Measurements from ENCODE around the gene MAP3K20.

The MAP3K20 gene

DNA sequence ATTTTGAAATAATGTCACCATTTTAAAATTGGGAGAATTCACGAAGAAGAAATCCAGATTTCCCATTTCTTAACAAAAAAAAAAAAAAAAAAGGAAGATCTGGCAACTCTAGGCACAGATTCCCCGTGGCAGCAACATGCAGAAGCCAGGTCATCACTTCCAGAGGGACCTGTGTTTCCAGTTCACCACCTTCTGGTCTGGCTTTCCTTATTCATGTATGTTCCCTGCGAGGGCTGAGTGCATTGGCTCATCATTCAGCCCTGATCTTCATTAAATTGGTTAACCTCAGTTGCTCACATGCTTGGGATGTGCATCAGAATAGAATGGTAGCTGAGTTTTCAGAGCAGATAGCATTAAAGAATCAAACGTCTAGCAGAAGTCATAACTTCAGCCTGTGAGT lies 25.0 kb upstream of the MAP3K20 start:
- no peak for DNase-seq (ENCODE audit: extremely low read depth in 1 of 2, low read depth in 1 of 2)

GRCh38 chr2:173051463-173052215 lies 24.0 kb upstream of the MAP3K20 start:
- DNase-seq (ENCODE audit: extremely low read depth in 1 of 2, low read depth in 1 of 2) = no peak

DNA sequence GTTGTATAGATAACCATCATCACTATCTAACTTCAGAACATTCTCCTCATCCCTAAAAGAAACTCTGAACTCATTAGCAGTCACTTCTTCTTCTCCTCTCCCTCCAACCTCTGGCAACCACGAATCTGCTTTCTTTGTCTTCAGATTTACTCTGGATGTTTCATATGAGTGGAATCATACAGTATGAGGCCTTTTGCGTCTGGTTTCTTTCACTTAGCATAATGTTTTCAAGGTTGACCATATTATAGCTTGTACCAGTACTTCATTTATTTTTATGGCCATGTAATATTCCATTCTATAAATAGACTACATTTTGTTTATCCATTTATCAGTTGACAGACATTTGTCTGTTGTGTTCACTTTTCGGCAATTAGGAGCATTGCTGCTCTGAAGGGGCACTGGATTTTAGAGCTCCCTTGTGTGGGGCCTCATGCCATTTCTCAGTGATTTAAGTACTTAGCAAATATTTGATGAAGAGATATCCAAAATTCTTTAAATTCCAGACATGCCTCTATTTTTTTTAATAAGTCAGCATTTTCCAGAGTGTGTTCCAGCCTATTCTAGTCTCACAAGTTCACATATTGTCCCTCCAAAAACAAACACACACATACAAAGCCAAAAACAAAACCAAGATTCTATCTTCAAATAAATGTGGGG lies 22.5 kb upstream of the MAP3K20 start:
- DNase-seq (ENCODE audit: extremely low read depth in 1 of 2, low read depth in 1 of 2) = no peak

- no peak for DNase-seq (ENCODE audit: extremely low read depth in 1 of 2, low read depth in 1 of 2)
These were observed 21.2 kb upstream of the MAP3K20 start for GRCh38 chr2:173054466-173054865.

DNA sequence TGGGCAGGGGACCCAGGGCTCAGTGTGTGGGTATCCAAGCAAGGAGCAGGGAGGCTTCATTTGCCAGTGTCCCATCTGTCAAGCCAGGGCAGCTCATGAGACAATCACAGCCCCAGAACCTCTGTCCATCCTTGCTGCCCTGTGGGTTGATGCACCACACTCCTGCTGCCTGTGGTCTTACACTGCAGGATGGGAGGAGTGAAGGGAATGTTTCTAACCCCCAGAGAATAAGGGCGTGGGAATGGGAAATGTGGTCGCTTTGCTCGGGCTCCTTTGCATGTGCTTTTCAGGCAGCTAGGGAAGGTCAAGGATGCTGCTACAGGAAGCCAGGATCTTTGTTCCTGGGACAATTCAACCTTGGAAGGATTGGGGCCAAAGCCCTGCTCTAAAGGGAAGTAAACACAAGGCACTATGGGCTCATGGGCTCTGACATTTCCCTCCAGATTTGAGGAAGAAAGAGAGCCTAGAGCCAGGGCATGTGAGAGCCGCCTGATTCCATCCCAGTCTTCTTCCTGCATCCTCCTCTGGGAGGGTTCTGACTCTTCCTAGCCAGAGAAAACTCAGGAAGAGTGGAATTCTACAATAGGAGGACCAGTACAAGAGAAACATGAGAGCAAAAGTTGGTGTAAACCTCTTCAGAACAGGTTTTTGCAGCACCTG lies 18.8 kb upstream of the MAP3K20 start:
- DNase-seq (ENCODE audit: extremely low read depth in 1 of 2, low read depth in 1 of 2) = no peak

- no peak for DNase-seq (ENCODE audit: extremely low read depth in 1 of 2, low read depth in 1 of 2)
These were observed 17.5 kb upstream of the MAP3K20 start for GRCh38 chr2:173058097-173058496.

DNA sequence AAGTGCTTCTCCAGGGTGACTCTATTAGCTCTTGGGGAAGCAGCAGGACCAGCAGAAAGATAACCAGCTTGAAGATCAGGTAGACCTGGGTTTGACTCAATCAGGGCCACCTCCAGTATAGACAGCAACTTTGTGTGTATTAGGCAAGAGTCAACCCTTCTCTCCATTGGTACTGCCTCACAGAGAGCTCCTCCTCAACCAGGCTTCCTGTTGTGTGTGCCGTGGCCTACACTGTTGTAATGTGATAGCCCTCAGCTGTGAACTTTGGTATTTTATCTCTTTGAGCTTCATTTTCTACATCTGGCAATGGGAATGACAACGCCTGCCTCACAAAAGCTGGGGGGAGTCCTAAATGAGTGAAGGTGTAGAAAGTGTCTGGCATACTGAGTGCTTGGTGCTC lies 17.0 kb upstream of the MAP3K20 start:
- no peak for DNase-seq (ENCODE audit: extremely low read depth in 1 of 2, low read depth in 1 of 2)

DNA sequence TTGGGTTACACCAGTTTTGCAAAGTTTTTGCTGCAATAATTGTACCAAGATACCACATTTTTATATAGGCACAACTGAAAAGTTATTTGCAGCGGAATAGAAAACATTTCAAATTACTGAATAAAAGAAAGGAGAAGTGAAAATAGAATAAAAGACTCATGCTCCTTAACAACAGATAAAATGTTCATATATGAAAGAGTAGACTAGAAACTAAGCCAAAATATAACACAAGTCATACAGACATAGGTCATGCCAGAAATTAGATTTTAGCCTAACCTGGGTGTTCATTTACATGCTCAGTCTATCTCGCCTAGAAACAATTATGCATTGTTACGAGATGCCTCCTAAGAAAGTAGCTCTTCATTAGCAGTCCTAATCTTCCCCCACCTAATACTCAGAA lies 16.4 kb upstream of the MAP3K20 start:
- no peak for DNase-seq (ENCODE audit: extremely low read depth in 1 of 2, low read depth in 1 of 2)

DNA sequence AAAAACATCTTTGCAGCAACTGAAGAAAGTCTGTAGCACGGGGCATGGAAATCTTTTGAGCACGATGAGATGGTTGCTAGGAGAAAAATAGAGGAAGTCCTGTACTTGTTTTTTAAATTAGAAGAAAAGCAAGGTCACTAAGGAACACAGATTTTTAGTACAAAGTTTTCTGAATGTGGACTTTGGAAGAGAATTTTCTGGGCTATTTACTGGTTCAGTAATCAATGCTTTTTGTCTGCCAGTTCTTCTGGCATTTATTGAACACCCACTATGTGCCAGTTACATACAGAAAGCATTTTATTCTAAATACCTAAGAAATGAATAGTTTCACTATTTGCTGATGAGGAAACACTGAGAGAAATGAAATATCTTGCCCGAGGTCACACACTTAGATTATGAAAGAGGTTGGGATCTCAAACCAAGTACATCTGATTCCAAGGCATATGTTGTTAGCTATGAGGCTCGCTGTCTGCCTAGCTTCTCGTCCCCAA lies 15.6 kb upstream of the MAP3K20 start:
- DNase-seq (ENCODE audit: extremely low read depth in 1 of 2, low read depth in 1 of 2) = no peak

DNA sequence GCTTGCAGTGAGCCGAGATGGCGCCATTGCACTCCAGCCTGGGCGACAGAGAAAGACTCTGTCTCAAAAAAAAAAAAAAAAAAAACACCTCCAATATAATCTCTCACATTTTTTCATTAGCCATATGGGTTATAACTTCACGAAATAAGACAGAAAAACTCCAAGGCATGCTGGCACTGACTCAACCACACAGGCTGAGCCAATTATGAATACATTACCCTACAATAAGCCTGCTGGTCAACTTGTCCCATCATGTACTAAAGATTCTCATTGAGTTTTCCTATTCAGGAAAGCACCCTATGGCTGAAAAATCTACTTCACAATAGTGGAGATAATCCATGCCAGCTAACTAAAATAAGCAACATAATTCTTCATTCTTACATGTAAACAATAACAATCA lies 12.8 kb upstream of the MAP3K20 start:
- DNase-seq (ENCODE audit: extremely low read depth in 1 of 2, low read depth in 1 of 2) = no peak

DNA sequence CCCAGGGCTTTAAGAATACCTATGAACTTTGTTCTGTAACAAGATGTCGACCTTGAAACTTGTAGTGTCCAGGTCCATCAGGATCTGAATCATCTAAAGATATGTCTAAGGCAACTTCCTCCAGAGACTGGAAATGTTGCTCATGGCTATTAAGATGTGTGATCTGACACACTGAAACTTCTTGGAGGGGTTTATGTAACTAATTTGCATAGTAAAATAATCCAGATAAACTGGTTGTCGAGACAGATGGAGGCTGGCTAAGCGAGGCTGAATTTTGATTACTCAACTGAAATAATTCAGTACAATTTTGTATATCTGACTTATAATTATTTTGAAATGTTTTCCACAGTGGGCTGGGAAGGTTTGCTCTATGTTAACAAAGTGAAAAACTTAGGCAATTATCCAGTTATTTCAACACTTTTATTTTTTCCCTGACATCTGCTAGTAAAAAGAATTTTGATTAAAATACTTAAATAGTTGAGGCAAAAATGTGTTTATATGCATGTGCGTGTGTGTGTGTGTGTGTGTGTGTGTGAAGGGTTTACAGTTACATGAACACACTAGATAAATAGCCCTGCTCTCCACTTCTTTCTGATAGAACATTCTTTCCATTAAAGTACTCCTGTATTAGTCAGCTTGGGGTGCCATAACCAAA lies 11.4 kb upstream of the MAP3K20 start:
- no peak for DNase-seq (ENCODE audit: extremely low read depth in 1 of 2, low read depth in 1 of 2)

DNA sequence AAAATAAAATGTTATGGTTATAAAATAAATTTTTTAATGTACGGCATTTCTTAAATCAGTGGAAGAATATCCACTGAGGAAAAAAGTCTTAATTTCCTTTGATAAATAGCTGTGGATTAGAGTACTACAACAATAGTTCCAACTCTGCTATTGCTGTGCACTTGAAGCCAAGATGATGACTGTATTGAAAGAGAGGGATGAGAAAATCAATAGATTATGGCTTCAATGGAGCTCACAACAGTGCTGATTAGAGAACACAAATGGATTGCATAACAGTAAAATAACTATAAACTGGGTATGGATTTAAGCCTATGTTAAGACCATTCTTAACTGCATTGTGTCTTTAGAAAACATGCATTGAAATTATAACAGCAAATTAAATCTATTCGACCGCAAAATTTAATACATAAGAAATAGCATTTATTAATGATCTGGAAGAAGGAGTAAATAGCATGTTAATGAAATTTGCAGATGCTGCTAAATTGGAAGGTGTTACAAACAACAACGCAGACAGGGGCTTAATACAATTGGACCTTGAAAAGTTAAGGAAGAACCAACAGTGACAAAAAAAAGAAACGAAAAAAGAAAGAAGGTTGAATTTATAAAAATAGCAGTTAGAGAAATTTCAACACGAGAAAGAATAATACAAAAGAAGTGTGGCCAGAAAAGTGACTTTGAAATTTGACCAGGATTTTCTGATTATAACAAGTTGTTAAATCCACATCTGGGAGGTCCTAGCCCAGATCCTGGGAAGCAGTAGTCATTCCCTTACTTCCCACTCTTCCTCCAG lies 8.6 kb upstream of the MAP3K20 start:
- DNase-seq (ENCODE audit: extremely low read depth in 1 of 2, low read depth in 1 of 2) = no peak

DNA sequence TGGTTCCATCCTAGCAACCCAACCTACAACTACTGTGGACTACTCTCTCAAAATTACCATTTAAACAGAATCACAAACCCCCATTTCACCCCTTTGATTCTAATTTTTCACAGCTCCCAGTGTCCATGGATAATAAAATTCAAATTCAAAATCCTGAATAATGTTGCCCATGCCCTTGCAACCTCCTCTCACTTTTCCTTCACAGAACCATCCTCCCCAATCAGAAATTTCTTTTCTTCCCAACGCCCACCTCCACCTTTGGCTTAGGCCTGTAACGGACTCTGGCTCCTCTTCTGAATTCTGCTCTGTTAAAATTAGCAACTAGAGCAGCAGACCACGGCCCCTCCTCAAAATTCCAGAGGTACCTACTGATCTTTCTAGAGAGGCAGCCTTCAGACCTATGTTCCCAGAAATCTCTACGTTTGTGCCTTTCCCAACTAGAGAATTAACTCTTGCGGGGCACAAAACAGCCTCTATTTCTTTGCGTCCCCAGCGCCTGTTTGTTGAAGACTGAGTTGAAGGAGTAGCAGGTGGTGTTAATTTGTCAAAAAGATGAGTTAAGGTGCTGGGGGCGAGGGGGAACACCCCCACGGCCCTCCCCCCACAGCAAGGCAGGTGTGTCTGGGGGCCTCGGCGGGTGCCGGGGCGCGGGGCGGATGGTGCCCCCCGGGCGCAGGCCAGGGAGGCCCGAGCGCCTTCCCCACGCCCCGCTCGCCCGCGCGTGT lies 428 bp upstream of the MAP3K20 start:
- DNase-seq (ENCODE audit: extremely low read depth in 1 of 2, low read depth in 1 of 2) = no peak

DNA sequence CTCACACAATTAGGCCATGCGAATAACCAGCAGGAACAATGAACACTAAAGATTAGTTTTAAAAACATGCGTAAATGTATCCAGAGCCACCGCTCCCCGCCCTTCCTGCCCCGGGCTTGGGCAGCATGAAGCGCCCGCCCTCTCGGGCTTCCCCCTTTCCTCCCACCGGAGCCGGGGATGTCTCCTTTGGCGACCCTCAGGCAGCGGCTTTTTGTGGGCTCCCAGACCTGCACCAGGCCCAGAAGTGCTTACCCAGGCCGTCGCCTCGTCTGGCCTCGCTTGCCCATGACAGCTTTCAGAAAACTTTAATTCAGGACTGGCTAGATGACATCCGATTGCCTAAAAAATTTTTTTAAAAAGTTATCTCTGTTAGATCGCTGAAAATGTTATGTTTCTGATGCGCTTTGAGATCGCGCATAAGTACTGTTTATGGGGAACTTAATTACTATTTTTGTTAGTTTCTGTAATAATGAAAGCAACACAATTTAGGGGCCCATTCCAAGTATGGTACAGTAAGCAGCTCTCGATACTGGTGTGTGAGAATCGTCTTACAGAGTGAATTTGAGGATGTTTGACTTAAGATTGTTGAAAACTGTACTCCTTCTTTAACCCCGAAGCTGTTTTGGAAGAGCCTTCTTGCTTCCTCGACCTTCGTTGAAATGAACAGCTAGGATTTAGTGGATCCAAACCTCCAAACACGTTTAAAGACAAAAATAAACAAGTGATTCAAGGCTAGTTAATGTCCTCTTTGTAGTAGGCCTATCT lies 1.1 kb downstream of the MAP3K20 start:
- no peak for DNase-seq (ENCODE audit: extremely low read depth in 1 of 2, low read depth in 1 of 2)

DNA sequence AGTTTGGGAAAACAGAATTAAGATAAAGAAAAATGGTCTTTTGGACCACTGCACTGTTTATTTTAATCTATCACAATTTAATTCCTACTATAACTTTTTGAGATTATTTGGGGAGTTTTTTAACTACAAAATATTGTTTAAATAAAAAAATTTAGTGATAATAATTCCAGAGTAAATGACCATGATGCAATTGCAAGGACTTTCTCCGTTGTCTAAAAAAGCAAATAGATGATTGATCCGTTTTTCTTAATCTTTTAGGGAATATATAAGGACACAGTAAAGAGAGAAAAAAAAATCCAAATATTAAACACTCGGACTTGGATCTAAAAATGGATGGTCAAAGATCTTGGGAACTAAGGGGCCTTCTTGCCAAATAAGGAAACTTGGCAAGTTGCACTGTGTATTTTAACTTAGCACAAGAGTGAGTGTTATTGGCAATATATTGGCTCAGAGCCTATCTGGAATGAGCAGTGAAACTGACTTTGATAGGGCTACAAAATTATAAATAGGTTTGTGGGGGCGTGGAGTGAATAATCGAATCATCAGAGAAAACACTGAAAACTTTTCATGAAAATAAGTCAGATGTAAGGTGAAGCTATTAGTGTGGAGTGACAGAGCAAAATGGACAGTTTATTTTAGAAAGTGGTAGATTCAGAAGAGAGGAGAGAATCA lies 2.0 kb downstream of the MAP3K20 start:
- no peak for DNase-seq (ENCODE audit: extremely low read depth in 1 of 2, low read depth in 1 of 2)

DNA sequence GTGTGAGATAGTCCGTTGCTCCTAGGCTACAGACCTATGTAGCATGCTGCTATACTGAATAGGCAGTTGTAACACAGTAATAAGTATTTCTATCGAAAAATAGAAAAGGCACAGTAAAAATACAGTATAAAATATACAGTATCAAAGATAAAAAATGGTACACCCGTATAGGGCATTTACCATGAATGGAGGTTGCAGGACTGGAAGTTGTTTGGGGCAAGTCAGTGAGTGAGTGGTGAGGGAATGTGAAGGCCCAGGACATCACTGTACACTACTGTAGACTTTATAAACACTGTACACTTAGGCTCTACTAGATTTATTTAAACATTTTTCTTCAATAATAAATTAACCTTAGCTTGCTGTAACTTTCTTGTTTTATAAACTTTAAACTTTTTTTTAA lies 3.5 kb downstream of the MAP3K20 start:
- no peak for DNase-seq (ENCODE audit: extremely low read depth in 1 of 2, low read depth in 1 of 2)

GRCh38 chr2:173079973-173080860 lies 4.6 kb downstream of the MAP3K20 start:
- DNase-seq (ENCODE audit: extremely low read depth in 1 of 2, low read depth in 1 of 2) = no peak

Measured in activated CD8-positive, alpha-beta memory T cell treated with anti-CD3 and anti-CD28 coated beads for 1 hour (primary cell).